Astrocyte (in vitro differentiated cells and primary cell): ENCODE results near the gene KDM6B.

ENCODE experiments used
- CTCF ChIP-seq: IDR thresholded peaks from 2 replicates; pipeline ENCODE4 v1.5.1; 2011; ENCODE audit warnings: low read depth, mild to moderate bottlenecking, inconsistent platforms, low read length, moderate library complexity; ENCODE audit not compliant: insufficient read depth
- EZH2 ChIP-seq: IDR thresholded peaks from 2 replicates; pipeline ENCODE4 v1.6.1; 2012; ENCODE audit warnings: mild to moderate bottlenecking, low read length, inconsistent platforms; ENCODE audit not compliant: insufficient read depth

GRCh38 chr17:7820231-7820630 is 13.8 kb upstream of the KDM6B start:
- no peak for TF ChIP-seq CTCF
- TF ChIP-seq EZH2: no peak
